Gastroesophageal sphincter (tissue), 4 donors: ENCODE measurements around the gene CDKN2D. TPM values are rescaled to one million over a fixed set of nuclear protein-coding genes. Genes with fewer than 3 reads are reported as not detected.

Experiments used
- ATAC-seq: fragments of 150-250 bp; one replicate; pipeline ENCODE4 v1.9.1; 2016; ENCODE audit warnings: mild to moderate bottlenecking, moderate library complexity
- H3K27ac ChIP-seq, 4 donors: fragments of 200-600 bp; sonication (generic) in 3 of 4; 1 replicate in 3 of 4; 2 replicates in 1 of 4; pipeline ENCODE4 v1.5.1; 2016 to 2019
- H3K27me3 ChIP-seq: fragments of 200-600 bp; sonication (generic); one replicate; pipeline ENCODE4 v1.5.1; 2019
- H3K36me3 ChIP-seq, 2 donors: fragments of 200-600 bp; sonication (generic); one replicate each; pipeline ENCODE4 v1.5.1; 2019; ENCODE audit warnings: control low read depth in 1 of 2
- H3K4me1 ChIP-seq, 3 donors: fragments of 200-600 bp; sonication (generic); 1 replicate in 2 of 3; 2 replicates in 1 of 3; pipeline ENCODE4 v1.5.1; 2016 to 2019; ENCODE audit warnings: control low read depth in 2 of 3
- H3K4me3 ChIP-seq, 2 donors: fragments of 200-600 bp; sonication (generic); one replicate each; pipeline ENCODE4 v1.5.1; 2019; ENCODE audit warnings: mild to moderate bottlenecking in 1 of 2, moderate library complexity in 1 of 2
- H3K9me3 ChIP-seq, 3 donors: fragments of 200-600 bp; sonication (generic); one replicate each; pipeline ENCODE4 v1.5.1; 2017 to 2019; ENCODE audit warnings: control low read depth in 2 of 3
- EP300 ChIP-seq: sonication (generic); formaldehyde crosslinking; IDR thresholded peaks from one replicate; pipeline ENCODE4 v1.6.1; 2017; ENCODE audit warnings: antibody characterized with exemption, mild to moderate bottlenecking
- POLR2A ChIP-seq, 2 donors: fragments of 450-650 bp; IDR thresholded peaks; one replicate each; pipeline ENCODE4 v1.6.1; 2017; ENCODE audit warnings: antibody characterized with exemption in 2 of 2, mild to moderate bottlenecking in 2 of 2, moderate library complexity in 1 of 2
- POLR2AphosphoS5 ChIP-seq: sonication (generic); formaldehyde crosslinking; IDR thresholded peaks from one replicate; pipeline ENCODE4 v1.6.1; 2017; ENCODE audit warnings: antibody characterized with exemption
- WGBS, 2 donors: methylation state at CpG; one replicate each; pipeline ENCODE4 v1.1.5; 2018; ENCODE audit warnings: low coverage in 1 of 2; 5-methylcytosine and 5-hydroxymethylcytosine counted together
- total RNA-seq, 4 donors: library from RNA; depleted of rRNA; stranded (reverse); fragments of >200 nt; gene quantifications; one replicate each; pipeline ENCODE4 v1.1.0, GENCODE V29; 2016
- TF ChIP-seq, protein P1 (sequence below), 4 experiments: fragments of 200-600 bp in 2 of 4; fragments of 450-650 bp in 2 of 4; sonication (generic) in 1 of 4; IDR thresholded peaks; one replicate each; pipeline ENCODE4 v1.5.1; 2017 to 2019; ENCODE audit warnings: antibody characterized with exemption in 4 of 4, mild to moderate bottlenecking in 2 of 4, moderate library complexity in 2 of 4

CDKN2D gene
- total RNA-seq, 4 donors from 2014 or later, result 5.4 to 15.9 (median 10.6) TPM

DNA sequence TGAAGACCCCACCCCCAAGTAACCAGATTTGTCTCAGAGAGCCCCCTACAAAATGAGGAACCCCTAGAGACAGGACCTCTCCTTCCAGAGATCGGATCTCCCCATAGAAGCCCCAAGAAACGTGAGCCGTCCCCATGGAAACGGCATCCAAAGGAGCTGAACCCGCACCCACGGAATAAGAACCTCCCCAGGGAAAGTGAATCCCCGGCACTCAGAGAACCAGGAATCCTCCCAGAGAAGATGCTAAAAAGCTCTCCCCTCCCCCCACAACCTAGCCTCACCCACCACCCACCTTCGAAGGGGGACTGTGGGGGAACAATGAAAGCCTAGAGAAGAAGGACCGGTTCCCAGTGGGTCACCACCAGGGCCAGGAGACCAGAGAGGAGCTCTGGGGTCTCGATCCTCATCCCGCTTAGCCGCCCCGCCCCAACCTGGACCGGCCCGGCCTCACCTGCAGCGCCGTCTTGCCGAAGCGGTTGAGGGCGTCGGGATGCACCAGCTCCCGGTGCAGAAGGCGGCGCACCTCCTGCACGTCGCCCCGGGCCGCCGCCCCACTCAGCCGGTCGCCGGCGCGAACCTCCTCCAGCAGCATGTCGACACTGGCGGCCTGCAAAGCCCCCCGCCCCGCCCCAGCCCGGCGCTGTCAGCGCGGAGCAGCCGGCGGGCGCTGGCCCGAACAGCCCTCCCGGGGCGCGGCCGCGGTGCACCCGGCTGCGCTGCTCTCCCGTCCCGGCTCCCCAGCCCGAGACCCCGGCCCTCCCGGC is 535 bp downstream of the CDKN2D start:
- Histone ChIP-seq H3K4me3 (peak overlapping the region; percentile 39 to 95), H3K36me3 (peaks cover 0 to 4% of the 10 kb centered on the region in 2 donors), H3K4me1 (peaks cover 0 to 60% (median 28%) of the 10 kb centered on the region in 3 donors), H3K27ac (peak overlapping the region in 3 of 4 donors; percentile 92 to 93 (median 92)), H3K9me3 (no peaks in the 10 kb centered on the region), H3K27me3 (peaks cover 4% of the 10 kb centered on the region)
- ATAC-seq, result no peak
- WGBS, 2 donors, result no CpG with 5 or more reads among the region's 58 CpGs
- no peak for TF ChIP-seq EP300
- no peak for TF ChIP-seq POLR2A (IDR thresholded peaks at IDR 0.05)

GRCh38 chr19:10567656-10568055 is 1.1 kb downstream of the CDKN2D start:
- no peak for ATAC-seq
- Histone ChIP-seq H3K4me3 (peak overlapping the region in 1 of 2 donors; percentile 95), H3K36me3 (peaks cover 0 to 10% of the 10 kb centered on the region in 2 donors), H3K27me3 (peaks cover 3% of the 10 kb centered on the region), H3K9me3 (no peaks in the 10 kb centered on the region), H3K4me1 (peaks cover 0 to 59% (median 28%) of the 10 kb centered on the region in 3 donors), H3K27ac (peak overlapping the region in 3 of 4 donors; percentile 92 to 93 (median 92))
- TF ChIP-seq EP300, result no peak
- 19 to 46% methylated on average over 4 of the region's 5 CpGs for WGBS, 2 donors

DNA sequence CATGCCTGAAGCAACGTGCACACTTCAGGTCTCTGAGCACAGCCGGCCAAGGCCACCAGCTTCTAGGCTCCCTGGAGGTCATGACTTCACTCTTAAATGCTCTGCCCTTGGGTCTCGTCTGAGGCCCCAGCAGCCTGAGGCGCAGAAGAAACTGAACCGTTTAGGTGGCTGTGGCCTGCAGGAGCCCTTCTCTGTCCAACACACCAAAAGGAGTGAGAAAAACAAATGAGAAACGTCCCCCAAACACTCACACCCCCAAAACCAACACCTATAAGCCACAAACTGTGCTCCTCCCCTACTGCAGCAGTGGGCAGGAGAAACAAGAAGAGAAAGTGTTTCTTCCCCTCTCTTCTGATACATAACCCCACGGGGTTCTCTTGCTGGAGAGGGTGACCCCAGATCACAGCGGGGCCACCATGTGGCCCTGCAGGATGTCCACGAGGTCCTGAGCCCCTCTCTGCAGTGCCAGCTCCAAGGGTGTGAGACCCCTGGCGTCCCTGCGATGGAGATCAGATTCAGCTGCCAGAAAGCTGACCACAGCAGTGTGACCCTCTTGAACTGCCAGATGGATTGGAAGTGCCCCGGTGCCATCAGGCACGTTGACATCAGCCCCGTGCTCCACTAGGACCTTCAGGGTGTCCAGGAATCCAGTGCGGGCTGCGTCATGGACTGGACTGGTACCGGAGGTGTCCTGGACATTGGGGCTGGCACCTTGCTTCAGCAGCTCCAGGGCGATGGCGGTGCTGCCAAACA is 1.9 kb downstream of the CDKN2D start:
- 14 to 20% methylated on average over 1 to 2 of the region's 19 CpGs for WGBS, 2 donors
- H3K4me1 ChIP-seq, result peaks cover 0 to 51% (median 24%) of the 10 kb centered on the region in 3 donors
- ATAC-seq, result no peak
- H3K27ac ChIP-seq, result peak overlapping the region; percentile 25 to 96 (median 92)
- no peaks in the 10 kb centered on the region for H3K27me3 ChIP-seq
- TF ChIP-seq, protein P1, sequence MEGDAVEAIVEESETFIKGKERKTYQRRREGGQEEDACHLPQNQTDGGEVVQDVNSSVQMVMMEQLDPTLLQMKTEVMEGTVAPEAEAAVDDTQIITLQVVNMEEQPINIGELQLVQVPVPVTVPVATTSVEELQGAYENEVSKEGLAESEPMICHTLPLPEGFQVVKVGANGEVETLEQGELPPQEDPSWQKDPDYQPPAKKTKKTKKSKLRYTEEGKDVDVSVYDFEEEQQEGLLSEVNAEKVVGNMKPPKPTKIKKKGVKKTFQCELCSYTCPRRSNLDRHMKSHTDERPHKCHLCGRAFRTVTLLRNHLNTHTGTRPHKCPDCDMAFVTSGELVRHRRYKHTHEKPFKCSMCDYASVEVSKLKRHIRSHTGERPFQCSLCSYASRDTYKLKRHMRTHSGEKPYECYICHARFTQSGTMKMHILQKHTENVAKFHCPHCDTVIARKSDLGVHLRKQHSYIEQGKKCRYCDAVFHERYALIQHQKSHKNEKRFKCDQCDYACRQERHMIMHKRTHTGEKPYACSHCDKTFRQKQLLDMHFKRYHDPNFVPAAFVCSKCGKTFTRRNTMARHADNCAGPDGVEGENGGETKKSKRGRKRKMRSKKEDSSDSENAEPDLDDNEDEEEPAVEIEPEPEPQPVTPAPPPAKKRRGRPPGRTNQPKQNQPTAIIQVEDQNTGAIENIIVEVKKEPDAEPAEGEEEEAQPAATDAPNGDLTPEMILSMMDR (IDR thresholded peaks at IDR 0.05), result no peak
- TF ChIP-seq POLR2AphosphoS5, result no peak
- no peak for TF ChIP-seq EP300
- TF ChIP-seq POLR2A (IDR thresholded peaks at IDR 0.05), result no peak
- H3K4me3 ChIP-seq, result peak overlapping the region in 1 of 2 donors; percentile 95
- H3K9me3 ChIP-seq, result no peaks in the 10 kb centered on the region
- peaks cover 0 to 17% of the 10 kb centered on the region in 2 donors for H3K36me3 ChIP-seq

GRCh38 chr19:10566408-10566657 is 2.4 kb downstream of the CDKN2D start:
- Histone ChIP-seq H3K4me3 (peak overlapping the region; percentile 81 to 95), H3K4me1 (peaks cover 0 to 50% (median 24%) of the 10 kb centered on the region in 3 donors), H3K9me3 (no peaks in the 10 kb centered on the region), H3K27me3 (no peaks in the 10 kb centered on the region), H3K36me3 (peaks cover 0 to 22% of the 10 kb centered on the region in 2 donors), H3K27ac (peak overlapping the region; percentile 25 to 96 (median 92))
- WGBS, 2 donors, result 2 to 17% methylated on average over 2 to 4 of the region's 4 CpGs
- no peak for ATAC-seq
- TF ChIP-seq EP300 (no peak), POLR2AphosphoS5 (no peak), POLR2A (IDR thresholded peaks at IDR 0.05) (no peak)
- TF ChIP-seq, protein P1 (IDR thresholded peaks at IDR 0.05), result no peak

DNA sequence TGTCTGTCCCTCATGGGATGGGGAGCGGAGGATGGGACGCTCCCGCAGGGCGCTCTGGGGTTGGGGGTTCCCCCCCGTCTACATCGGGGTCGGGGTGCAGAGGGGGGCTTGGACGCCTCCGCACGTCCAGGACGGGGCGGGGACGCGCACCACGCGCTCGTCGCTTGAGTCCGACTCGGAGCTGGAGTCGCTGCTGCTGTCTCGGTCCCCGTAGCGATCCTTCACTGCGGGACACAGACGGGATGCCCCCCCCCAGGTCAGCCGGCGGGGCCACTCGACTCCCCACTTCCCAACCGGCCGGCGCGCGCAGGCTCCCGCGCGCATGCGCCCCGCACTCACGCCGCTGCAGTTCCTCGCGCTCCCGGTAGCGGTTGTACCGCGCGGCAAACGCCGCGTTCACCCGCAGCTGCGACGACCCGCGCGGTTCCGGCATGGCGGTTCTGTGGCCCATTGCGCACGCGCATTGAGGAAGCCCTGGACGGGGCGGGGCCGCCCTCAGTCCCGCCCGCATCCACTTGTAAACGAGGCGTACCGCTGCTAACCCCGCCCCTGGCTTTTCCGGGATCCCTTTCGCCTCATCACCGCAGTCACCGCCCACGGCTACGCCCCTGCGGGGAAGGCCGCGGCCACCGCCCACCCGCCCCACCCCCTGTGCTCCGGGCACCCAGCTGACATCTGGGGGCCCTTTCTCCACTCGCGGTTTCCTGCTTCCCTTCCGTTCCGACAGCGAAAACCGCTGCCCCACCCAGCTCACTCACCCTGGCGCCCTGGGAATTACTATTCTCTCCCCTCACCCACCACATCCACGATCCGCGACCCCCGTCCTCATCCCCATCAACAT is 3.0 kb downstream of the CDKN2D start, which contains the start of gene KRI1:
KRI1 (minus strand) TSS at position 444 of the 841 bp plus-strand sequence; CDS start at position 433, 11 bp downstream.
- peak within 1 kb of the TSS; percentile 81 to 95 for H3K4me3 ChIP-seq
- TF ChIP-seq EP300 (no peak), POLR2A (IDR thresholded peaks at IDR 0.05) (peak; percentile 89 to 91), POLR2AphosphoS5 (peak; percentile 86)
- TF ChIP-seq, protein P1 (IDR thresholded peaks at IDR 0.05), result peak in 3 of 4 experiments; percentile 47 to 78 (median 59)
- peak within 1 kb of the TSS; percentile 83 to 96 (median 92) for H3K27ac ChIP-seq
- WGBS, 2 donors, result 0% methylated on average over 6 to 12 of the region's 94 CpGs
- H3K9me3 ChIP-seq, result no peaks in the 10 kb centered on the region
- H3K36me3 ChIP-seq, result peaks cover 0 to 27% of the 10 kb centered on the region in 2 donors
- no peaks in the 10 kb centered on the region for H3K27me3 ChIP-seq
- H3K4me1 ChIP-seq, result peaks cover 0 to 50% (median 24%) of the 10 kb centered on the region in 3 donors
- peak; percentile 86 for ATAC-seq
